HEK293T (cell line): ENCODE data around the gene PKP1.

Source experiments
- FOXA1 ChIP-seq: fragments of 450-650 bp; IDR thresholded peaks from 2 replicates; pipeline ENCODE4 v1.6.1; 2016; ENCODE audit warnings: mild to moderate bottlenecking
- FOXK2 ChIP-seq: fragments of 450-650 bp; IDR thresholded peaks from 2 replicates; pipeline ENCODE4 v1.6.1; 2016; ENCODE audit warnings: mild to moderate bottlenecking
- FOXM1 ChIP-seq: fragments of 450-650 bp; IDR thresholded peaks from 2 replicates; pipeline ENCODE4 v1.6.1; 2017; ENCODE audit warnings: mild to moderate bottlenecking, borderline replicate concordance
- SP1 ChIP-seq: fragments of 450-650 bp; IDR thresholded peaks from 2 replicates; pipeline ENCODE4 v1.6.1; 2017
- ZNF384 ChIP-seq: fragments of 450-650 bp; IDR thresholded peaks from 2 replicates; pipeline ENCODE4 v1.6.1; 2016

GRCh38 chr1:201251851-201252430, 31.4 kb upstream of the PKP1 start:
- TF ChIP-seq FOXA1 (no peak), ZNF384 (no peak), SP1 (no peak), FOXM1 (no peak), FOXK2 (no peak)
